ENCODE results near the gene RDM1. TPM values are rescaled to one million over a fixed set of nuclear protein-coding genes. Genes with fewer than 3 reads are reported as not detected.

RDM1 gene
- polyA plus RNA-seq, 1 of the 3 experiments (the other 2 are of a cell fraction): 1.8 TPM

DNA sequence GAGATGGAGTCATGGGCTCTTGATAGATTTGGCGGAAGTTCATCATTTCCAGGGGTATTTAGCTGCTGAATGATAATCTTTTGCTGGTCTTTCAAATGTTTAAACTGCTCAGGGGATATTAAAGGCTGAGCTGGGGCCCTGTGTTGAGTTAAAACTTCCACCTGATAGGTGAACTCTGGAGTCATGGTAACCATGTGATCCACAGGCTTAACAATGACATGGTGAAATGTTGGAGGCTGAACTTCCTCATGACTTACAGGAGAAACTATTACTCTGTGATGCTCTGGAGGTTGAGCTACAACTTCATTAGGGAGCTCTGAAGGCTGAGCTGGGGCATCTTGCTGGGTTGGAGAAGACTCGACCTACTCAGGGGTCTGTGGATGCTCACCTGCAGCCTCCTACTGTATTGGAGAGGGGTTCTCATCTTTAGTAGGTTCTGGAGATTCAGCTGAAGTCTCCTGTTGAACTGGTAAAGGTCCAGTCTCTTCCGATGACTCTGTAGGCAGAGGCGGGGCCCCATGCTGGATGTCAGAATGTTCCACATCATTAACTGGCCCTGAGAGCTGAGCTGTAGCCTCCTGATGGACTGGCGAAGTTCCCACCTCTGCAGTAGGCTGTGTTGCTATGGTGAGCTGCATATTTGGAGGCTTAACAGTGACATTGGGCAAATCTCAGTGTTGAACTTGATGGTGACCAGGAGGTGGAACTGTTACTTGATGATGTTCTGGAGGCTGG is 24.2 kb downstream of the RDM1 start (continued):
- TF ChIP-seq, protein P1, sequence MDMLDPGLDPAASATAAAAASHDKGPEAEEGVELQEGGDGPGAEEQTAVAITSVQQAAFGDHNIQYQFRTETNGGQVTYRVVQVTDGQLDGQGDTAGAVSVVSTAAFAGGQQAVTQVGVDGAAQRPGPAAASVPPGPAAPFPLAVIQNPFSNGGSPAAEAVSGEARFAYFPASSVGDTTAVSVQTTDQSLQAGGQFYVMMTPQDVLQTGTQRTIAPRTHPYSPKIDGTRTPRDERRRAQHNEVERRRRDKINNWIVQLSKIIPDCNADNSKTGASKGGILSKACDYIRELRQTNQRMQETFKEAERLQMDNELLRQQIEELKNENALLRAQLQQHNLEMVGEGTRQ (IDR thresholded peaks at IDR 0.05; ENCODE audit: borderline replicate concordance, low read depth, low read length): no peak
- TF ChIP-seq POLR2AphosphoS5 (IDR thresholded peaks at IDR 0.05; ENCODE audit: low read depth, low read length) (no peak), MEF2A (IDR thresholded peaks at IDR 0.05; ENCODE audit: borderline replicate concordance, low read depth) (no peak), RFX5 (IDR thresholded peaks at IDR 0.05; ENCODE audit: low read length) (no peak)
- TF ChIP-seq, protein P2, sequence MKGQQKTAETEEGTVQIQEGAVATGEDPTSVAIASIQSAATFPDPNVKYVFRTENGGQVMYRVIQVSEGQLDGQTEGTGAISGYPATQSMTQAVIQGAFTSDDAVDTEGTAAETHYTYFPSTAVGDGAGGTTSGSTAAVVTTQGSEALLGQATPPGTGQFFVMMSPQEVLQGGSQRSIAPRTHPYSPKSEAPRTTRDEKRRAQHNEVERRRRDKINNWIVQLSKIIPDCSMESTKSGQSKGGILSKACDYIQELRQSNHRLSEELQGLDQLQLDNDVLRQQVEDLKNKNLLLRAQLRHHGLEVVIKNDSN (IDR thresholded peaks at IDR 0.05; ENCODE audit: borderline replicate concordance, low read depth): no peak
- TF ChIP-seq, protein P3, sequence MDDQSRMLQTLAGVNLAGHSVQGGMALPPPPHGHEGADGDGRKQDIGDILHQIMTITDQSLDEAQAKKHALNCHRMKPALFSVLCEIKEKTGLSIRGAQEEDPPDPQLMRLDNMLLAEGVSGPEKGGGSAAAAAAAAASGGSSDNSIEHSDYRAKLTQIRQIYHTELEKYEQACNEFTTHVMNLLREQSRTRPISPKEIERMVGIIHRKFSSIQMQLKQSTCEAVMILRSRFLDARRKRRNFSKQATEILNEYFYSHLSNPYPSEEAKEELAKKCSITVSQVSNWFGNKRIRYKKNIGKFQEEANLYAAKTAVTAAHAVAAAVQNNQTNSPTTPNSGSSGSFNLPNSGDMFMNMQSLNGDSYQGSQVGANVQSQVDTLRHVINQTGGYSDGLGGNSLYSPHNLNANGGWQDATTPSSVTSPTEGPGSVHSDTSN (IDR thresholded peaks at IDR 0.05): no peak

DNA sequence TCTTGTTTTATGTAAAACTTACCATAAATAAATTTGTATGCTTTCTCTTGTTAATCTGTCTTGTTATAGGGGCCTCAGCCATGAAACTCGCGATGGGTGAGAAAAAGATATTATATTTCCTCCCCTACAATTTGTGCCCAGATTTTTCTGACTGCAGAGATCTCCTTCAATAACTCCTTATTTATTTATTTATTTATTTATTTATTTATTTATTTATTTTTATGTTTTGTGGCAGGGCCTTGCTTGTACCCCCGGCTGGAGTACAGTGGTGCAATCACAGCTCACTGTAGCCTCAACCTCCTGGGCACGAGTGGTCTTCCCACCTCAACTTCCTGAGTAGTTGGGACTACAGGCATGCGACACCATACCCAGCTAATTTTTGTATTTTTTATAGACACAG is 27.1 kb downstream of the RDM1 start:
- TF ChIP-seq JUND (IDR thresholded peaks at IDR 0.05): no peak
- TF ChIP-seq, protein P4, sequence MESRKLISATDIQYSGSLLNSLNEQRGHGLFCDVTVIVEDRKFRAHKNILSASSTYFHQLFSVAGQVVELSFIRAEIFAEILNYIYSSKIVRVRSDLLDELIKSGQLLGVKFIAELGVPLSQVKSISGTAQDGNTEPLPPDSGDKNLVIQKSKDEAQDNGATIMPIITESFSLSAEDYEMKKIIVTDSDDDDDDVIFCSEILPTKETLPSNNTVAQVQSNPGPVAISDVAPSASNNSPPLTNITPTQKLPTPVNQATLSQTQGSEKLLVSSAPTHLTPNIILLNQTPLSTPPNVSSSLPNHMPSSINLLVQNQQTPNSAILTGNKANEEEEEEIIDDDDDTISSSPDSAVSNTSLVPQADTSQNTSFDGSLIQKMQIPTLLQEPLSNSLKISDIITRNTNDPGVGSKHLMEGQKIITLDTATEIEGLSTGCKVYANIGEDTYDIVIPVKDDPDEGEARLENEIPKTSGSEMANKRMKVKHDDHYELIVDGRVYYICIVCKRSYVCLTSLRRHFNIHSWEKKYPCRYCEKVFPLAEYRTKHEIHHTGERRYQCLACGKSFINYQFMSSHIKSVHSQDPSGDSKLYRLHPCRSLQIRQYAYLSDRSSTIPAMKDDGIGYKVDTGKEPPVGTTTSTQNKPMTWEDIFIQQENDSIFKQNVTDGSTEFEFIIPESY (IDR thresholded peaks at IDR 0.05; ENCODE audit: borderline replicate concordance, low read depth): no peak
- no peak for TF ChIP-seq TEAD4 (IDR thresholded peaks at IDR 0.05; ENCODE audit: borderline replicate concordance, insufficient read depth)
- TF ChIP-seq, protein P5, sequence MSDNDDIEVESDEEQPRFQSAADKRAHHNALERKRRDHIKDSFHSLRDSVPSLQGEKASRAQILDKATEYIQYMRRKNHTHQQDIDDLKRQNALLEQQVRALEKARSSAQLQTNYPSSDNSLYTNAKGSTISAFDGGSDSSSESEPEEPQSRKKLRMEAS (IDR thresholded peaks at IDR 0.05; ENCODE audit: low read depth): no peak
- no peak for TF ChIP-seq POLR2AphosphoS5 (IDR thresholded peaks at IDR 0.05; ENCODE audit: low read depth, low read length)
- no peak for TF ChIP-seq FOXM1 (IDR thresholded peaks at IDR 0.05; ENCODE audit: low read depth)
- TF ChIP-seq YY1 (IDR thresholded peaks at IDR 0.05; ENCODE audit: low read depth): no peak
- TF ChIP-seq FOSL2 (IDR thresholded peaks at IDR 0.05; ENCODE audit: borderline replicate concordance, low read depth): no peak
- WGBS (ENCODE audit: low lambda C conversion rate): 76% methylated on average over 5 of the region's 5 CpGs
- H3K79me2 ChIP-seq (ENCODE audit: insufficient read depth): no peaks in the 10 kb centered on the region
- H3K36me3 ChIP-seq (replicated peaks in 1 of 2; ENCODE audit: control insufficient read depth in 1 of 2, insufficient read depth in 2 of 2, low read length in 1 of 2): no peaks in the 10 kb centered on the region
- no peaks in the 10 kb centered on the region for H3K4me1 ChIP-seq (ENCODE audit: control insufficient read depth in 1 of 2, insufficient read depth in 2 of 2, low read depth in 1 of 2, low read length in 1 of 2)
- no peak for DNase-seq
- no peak overlapping the region for H2AFZ ChIP-seq (ENCODE audit: low read depth)
- no peak overlapping the region for H3K27ac ChIP-seq (ENCODE audit: low read depth in 2 of 2, low read length in 1 of 2)
- ChIA-PET POLR2A (no interaction called here), CTCF (interaction anchor here (0.6 kb wide), 1 partner anchor 12 kb away, joined by 3 read pairs; no protein-coding TSS in a partner anchor)
- no peak overlapping the region for H3K9ac ChIP-seq
- H3F3A ChIP-seq (replicated peaks; ENCODE audit: insufficient read depth): no peaks in the 10 kb centered on the region
- H3K4me3 ChIP-seq (ENCODE audit: low read depth in 2 of 2, low read length in 1 of 2): no peak overlapping the region
- no peak overlapping the region for H3K4me2 ChIP-seq
- H3K27me3 ChIP-seq (ENCODE audit: insufficient read depth): no peaks in the 10 kb centered on the region; the same call in 1 of the 2 replicates
- H4K20me1 ChIP-seq (ENCODE audit: insufficient read depth): no peaks in the 10 kb centered on the region
- no peaks in the 10 kb centered on the region for H3K9me2 ChIP-seq
- no peaks in the 10 kb centered on the region for H3K9me3 ChIP-seq
